ENCODE measurements around the gene PCDHGB4. TPM values are rescaled to one million over a fixed set of nuclear protein-coding genes. Genes with fewer than 3 reads are reported as not detected.
A peak's percentile ranks its signal among the peaks of the same experiment; 100 is the strongest.

PCDHGB4 gene
- total and polyA plus RNA-seq, 10 of the 15 experiments (the other 5 are each of a cell fraction or from before 2014, with no cell fraction given) = 0.02 to 0.20 (median 0.04) TPM; not detected in 4

GRCh38 chr5:141343242-141343952 lies 44.1 kb upstream of the PCDHGB4 start, which contains the start of gene PCDHGA3:
Gene PCDHGA3 (plus strand): TSS chr5:141343829. CDS start chr5:141344034, 205 bp downstream.
- H4K20me1 ChIP-seq (ENCODE audit: control insufficient read depth, insufficient read depth) = no peaks in the 10 kb centered on the region
- DNase-seq (ENCODE audit: low read depth, low spot score) (no peak), ATAC-seq (no peak), FAIRE-seq (no peak)
- no peak within 1 kb of the TSS for H3K9ac ChIP-seq (ENCODE audit: control insufficient read depth, insufficient read depth, low read length)
- TF ChIP-seq CBFB (IDR thresholded peaks at IDR 0.05; ENCODE audit: low read depth) = no peak
- no peak for TF ChIP-seq IKZF1 (conservative IDR thresholded peaks at IDR 0.05)
- TF ChIP-seq RAD21 (IDR thresholded peaks at IDR 0.05; ENCODE audit: insufficient read depth, low read depth, low read length) = peak; percentile 33; the same call in 1 of the 2 replicates
- TF ChIP-seq CTCF (IDR thresholded peaks at IDR 0.05 in 2 of 3, conservative IDR thresholded peaks at IDR 0.05 in 1 of 3; ENCODE audit: control insufficient read depth in 2 of 3, extremely low read depth in 1 of 3, insufficient read depth in 1 of 3, low read depth in 3 of 3, low read length in 3 of 3) = peak in 2 of 3 experiments; percentile 10 to 16; a peak in 2 of 6 replicates
- TF ChIP-seq YY1 (IDR thresholded peaks at IDR 0.05; ENCODE audit: low read depth, low read length) = peak; percentile 48; the same call in 1 of the 2 replicates
- no peak for TF ChIP-seq REST (IDR thresholded peaks at IDR 0.05; ENCODE audit: low read depth, low read length)
- ChIA-PET RAD21 (ENCODE audit: unreplicated experiment) (interaction anchor here (1.1 kb wide), 1 partner anchor 220 kb away, joined by 3 read pairs; no protein-coding TSS in a partner anchor), SMC1A (ENCODE audit: uncharacterized antibody, unreplicated experiment) (interaction anchor here (1.1 kb wide), 1 partner anchor 15 kb away, joined by 3 read pairs; no protein-coding TSS in a partner anchor), CTCF (interaction anchor here (0.7 to 1.6 kb wide), 3 partner anchors 23 to 221 kb away, joined by 3 to 5 read pairs (median 5); partner anchors contain the start of gene TAF7), POLR2A (interaction anchor here (0.6 kb wide), 1 partner anchor 444 kb away, joined by 4 read pairs; no protein-coding TSS in a partner anchor)
- no peak within 1 kb of the TSS for H3K4me2 ChIP-seq (ENCODE audit: control insufficient read depth, insufficient read depth)
- no peaks in the 10 kb centered on the region for H3K4me1 ChIP-seq (ENCODE audit: control insufficient read depth, insufficient read depth, low read length)
- 23% methylated on average over 9 of the region's 9 CpGs for WGBS (ENCODE audit: insufficient coverage, insufficient replicate concordance, low lambda C conversion rate, missing lambda C conversion rate)
- no peaks in the 10 kb centered on the region for H3K36me3 ChIP-seq (ENCODE audit: control insufficient read depth in 2 of 2, insufficient read depth in 2 of 2, low read length in 1 of 2)
- intact Hi-C loops (cut with micrococcal nuclease; ENCODE audit: unreplicated experiment) = no loop called here
- H3K9me3 ChIP-seq (replicated peaks; ENCODE audit: control insufficient read depth, insufficient read depth, low read length) = peaks cover 2% of the 10 kb centered on the region; the same call in 2 of the 3 replicates
- no peak within 1 kb of the TSS for H3K27ac ChIP-seq (ENCODE audit: control insufficient read depth, insufficient read depth)
- BruUV-seq (replicated peaks) = no TSS peak
- H2AFZ ChIP-seq (ENCODE audit: control insufficient read depth, low read depth, low read length) = no peak within 1 kb of the TSS
- no peaks in the 10 kb centered on the region for H3K27me3 ChIP-seq (replicated peaks in 1 of 2; ENCODE audit: control insufficient read depth in 2 of 2, insufficient read depth in 2 of 2, low read length in 1 of 2)
- H3K4me3 ChIP-seq = 0 out of 2 replicates have a peak within 1 kb of the TSS, but pooled peaks have one; percentile 11
- in situ Hi-C loops (cut with MboI) = no loop called here
- no peaks in the 10 kb centered on the region for H3K79me2 ChIP-seq (ENCODE audit: control insufficient read depth, insufficient read depth, low read length)

Measured in GM12878 (cell line).